T-cell (primary cell): Measurements from ENCODE around the gene PCBP3. TPM values are rescaled to one million over a fixed set of nuclear protein-coding genes. Genes with fewer than 3 reads are reported as not detected.

Experiments
- ATAC-seq, 4 experiments: fragments of 200-7000 bp in 3 of 4; fragments of 150-1000 bp in 1 of 4; cut with Tn5 transposase; replicated peaks in 1 of 4; 1 replicate in 3 of 4; 2 replicates in 1 of 4; pipeline ENCODE4 v1.10.0; 2021; ENCODE audit warnings: moderate library complexity in 3 of 4, mild to moderate bottlenecking in 2 of 4, moderate number of reproducible peaks in 1 of 4
- CTCF ChIA-PET, 2 donors: fragments of 300-600 bp; sonication (Branson Sonifier 250); formaldehyde crosslinking; loops; one replicate each; lab custom pipeline; 2022; ENCODE audit warnings: antibody characterized with exemption in 2 of 2; lab: Charles Lee
- POLR2A ChIA-PET, 2 donors: fragments of 300-600 bp; sonication (Branson Sonifier 250); formaldehyde crosslinking; loops; one replicate each; lab custom pipeline; 2022; ENCODE audit warnings: antibody characterized with exemption in 2 of 2; lab: Charles Lee
- DNase-seq, 35 experiments: peaks; one replicate each; pipeline versions ENCODE4 v3.0.0 to v3.0.0-alpha.2; 2013 to 2023
- H3K27ac ChIP-seq: one replicate; pipeline ENCODE4 v1.5.1; 2013; ENCODE audit warnings: low read length
- H3K27me3 ChIP-seq, 2 experiments: replicated peaks in 1 of 2; 1 replicate in 1 of 2; 2 replicates in 1 of 2; pipeline versions ENCODE4 v1.6.1 to v1.7.0; 2013; ENCODE audit warnings: low read length in 1 of 2, mixed read lengths in 1 of 2; ENCODE audit not compliant: control insufficient read depth in 2 of 2, insufficient read depth in 2 of 2; ENCODE audit errors: extremely low read depth in 1 of 2
- H3K36me3 ChIP-seq, 2 donors: 1 replicate in 1 of 2; 2 replicates in 1 of 2; pipeline versions ENCODE4 v1.6.1 to v1.7.0; 2013; ENCODE audit warnings: low read length in 1 of 2; ENCODE audit not compliant: control insufficient read depth in 2 of 2, insufficient read depth in 1 of 2; ENCODE audit errors: extremely low read depth in 1 of 2
- H3K4me1 ChIP-seq, 2 experiments: 1 replicate in 1 of 2; 2 replicates in 1 of 2; pipeline versions ENCODE4 v1.6.1 to v1.7.0; 2013; ENCODE audit warnings: low read length in 2 of 2, mixed read lengths in 1 of 2; ENCODE audit not compliant: insufficient read depth in 2 of 2, control insufficient read depth in 1 of 2; ENCODE audit errors: extremely low read depth in 1 of 2
- H3K4me3 ChIP-seq, 2 donors: 1 replicate in 1 of 2; 2 replicates in 1 of 2; pipeline versions ENCODE4 v1.5.1 to v1.7.0; 2013; ENCODE audit warnings: mild to moderate bottlenecking in 2 of 2, low read length in 1 of 2, moderate library complexity in 1 of 2; ENCODE audit not compliant: control insufficient read depth in 1 of 2; ENCODE audit errors: extremely low read depth in 1 of 2
- H3K9me3 ChIP-seq: 2 replicates; pipeline ENCODE4 v1.7.0; 2013
- H3K27ac Mint-ChIP-seq, 2 donors: one replicate each; pipeline ENCODE4 v1.8.0; 2020 to 2021; ENCODE audit warnings: mild to moderate bottlenecking in 2 of 2, mixed read lengths in 2 of 2
- H3K27me3 Mint-ChIP-seq, 2 donors: one replicate each; pipeline ENCODE4 v1.8.0; 2021 to 2022; ENCODE audit warnings: mixed read lengths in 2 of 2
- H3K36me3 Mint-ChIP-seq: one replicate; pipeline ENCODE4 v1.8.0; 2021; ENCODE audit warnings: mixed read lengths
- H3K4me1 Mint-ChIP-seq, 3 donors: one replicate each; pipeline ENCODE4 v1.8.0; 2020 to 2022; ENCODE audit warnings: mixed read lengths in 3 of 3, mild to moderate bottlenecking in 1 of 3
- H3K4me3 Mint-ChIP-seq, 3 donors: one replicate each; pipeline ENCODE4 v1.8.0; 2020 to 2022; ENCODE audit warnings: mild to moderate bottlenecking in 3 of 3, mixed read lengths in 3 of 3, moderate library complexity in 3 of 3
- H3K9me3 Mint-ChIP-seq, 3 donors: one replicate each; pipeline ENCODE4 v1.8.0; 2020 to 2022; ENCODE audit warnings: mixed read lengths in 3 of 3
- WGBS: methylation state at CpG from one replicate; pipeline ENCODE4 v1.1.5; 2013; ENCODE audit warnings: missing lambda C conversion rate; ENCODE audit not compliant: insufficient coverage; 5-methylcytosine and 5-hydroxymethylcytosine counted together
- total RNA-seq, 35 experiments: library from RNA in 6 of 35; stranded (reverse) in 6 of 35; fragments of 120-200 nt in 1 of 35; gene quantifications; one replicate each; pipeline versions ENCODE4 v1.2.1 to v1.2.4 and lab custom pipeline; 2013 to 2026

PCBP3 gene
- total RNA-seq, 5 donors from 2014 or later (not counting 1 experiment from before 2014, with no cell fraction given), result 1.5 to 4.2 (median 2.8) TPM

DNA sequence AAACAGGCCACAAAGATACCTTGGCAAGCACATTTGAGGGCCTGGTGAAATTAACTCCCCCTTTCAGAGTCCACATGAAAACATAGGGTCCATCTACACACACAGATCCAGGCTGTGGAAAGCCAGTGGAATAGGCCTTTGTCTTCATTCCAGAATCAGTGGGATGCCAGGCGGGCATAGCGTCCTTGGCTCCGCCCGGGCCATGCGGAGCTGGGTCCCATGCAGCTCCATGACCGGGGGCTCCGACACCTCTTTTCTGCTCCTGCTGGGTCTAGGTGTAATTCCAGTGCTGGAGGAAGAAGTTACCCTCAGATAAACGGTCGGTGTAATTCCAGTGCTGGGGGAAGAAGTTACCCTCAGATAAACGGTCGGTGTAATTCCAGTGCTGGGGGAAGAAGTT lies 274.5 kb downstream of the PCBP3 start:
- 100% methylated on average over 5 of the region's 11 CpGs for WGBS
- CTCF ChIA-PET, result no interaction called here
- Histone ChIP-seq H3K4me1 (peaks cover 0 to 23% of the 10 kb centered on the region in 2 experiments), H3K36me3 (no peaks in the 10 kb centered on the region), H3K27me3 (peaks cover 0 to 16% of the 10 kb centered on the region in 2 experiments), H3K4me3 (no peak overlapping the region), H3K27ac (no peak overlapping the region), H3K9me3 (no peaks in the 10 kb centered on the region)
- Mint-ChIP-seq H3K4me3 (no peak overlapping the region), H3K4me1 (peaks cover 23 to 37% (median 30%) of the 10 kb centered on the region in 3 donors), H3K36me3 (no peaks in the 10 kb centered on the region), H3K9me3 (no peaks in the 10 kb centered on the region), H3K27ac (no peak overlapping the region), H3K27me3 (no peaks in the 10 kb centered on the region)
- DNase-seq, result no peak
- POLR2A ChIA-PET, result no interaction called here
- ATAC-seq, result no peak

DNA sequence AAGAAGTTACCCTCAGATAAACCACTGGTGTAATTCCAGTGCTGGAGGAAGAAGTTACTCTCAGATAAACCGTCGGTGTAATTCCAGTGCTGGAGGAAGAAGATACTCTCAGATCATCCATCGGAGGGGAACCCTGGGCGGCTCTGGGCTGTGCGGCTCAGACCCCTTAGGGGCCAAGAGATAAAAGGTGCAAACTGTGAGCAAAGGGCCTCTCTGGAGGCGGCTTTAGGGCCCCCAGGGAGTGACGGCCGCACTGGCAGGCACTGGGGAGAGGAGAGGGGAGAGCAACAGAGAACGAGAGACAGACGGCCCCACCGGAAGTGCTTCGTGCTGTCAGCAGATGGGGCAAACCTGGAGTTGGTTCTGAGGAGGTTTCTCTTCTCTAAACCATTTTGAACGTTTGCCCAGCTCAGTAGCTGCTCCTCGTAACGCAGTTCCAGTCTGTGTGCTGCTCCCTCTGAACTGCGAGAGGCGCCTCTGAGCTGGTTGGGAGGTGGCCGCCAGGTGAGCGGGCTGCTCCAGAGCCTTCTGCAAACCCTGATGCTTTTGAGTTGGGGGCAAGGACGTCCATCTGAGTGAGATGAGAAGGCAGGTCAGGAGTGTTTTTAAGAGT lies 275.4 kb downstream of the PCBP3 start:
- peaks cover 23 to 42% (median 33%) of the 10 kb centered on the region in 3 donors for H3K4me1 Mint-ChIP-seq
- no peak for DNase-seq
- ATAC-seq, result no peak
- no peak overlapping the region for H3K4me3 Mint-ChIP-seq
- ChIA-PET POLR2A (no interaction called here), CTCF (no interaction called here)
- H3K36me3 Mint-ChIP-seq, result no peaks in the 10 kb centered on the region
- no peaks in the 10 kb centered on the region for H3K27me3 Mint-ChIP-seq
- Histone ChIP-seq H3K27me3 (peaks cover 0 to 16% of the 10 kb centered on the region in 2 experiments), H3K9me3 (no peaks in the 10 kb centered on the region), H3K36me3 (no peaks in the 10 kb centered on the region), H3K4me3 (no peak overlapping the region), H3K4me1 (peaks cover 0 to 27% of the 10 kb centered on the region in 2 experiments), H3K27ac (no peak overlapping the region)
- 93% methylated on average over 11 of the region's 20 CpGs for WGBS
- H3K27ac Mint-ChIP-seq, result no peak overlapping the region
- no peaks in the 10 kb centered on the region for H3K9me3 Mint-ChIP-seq

DNA sequence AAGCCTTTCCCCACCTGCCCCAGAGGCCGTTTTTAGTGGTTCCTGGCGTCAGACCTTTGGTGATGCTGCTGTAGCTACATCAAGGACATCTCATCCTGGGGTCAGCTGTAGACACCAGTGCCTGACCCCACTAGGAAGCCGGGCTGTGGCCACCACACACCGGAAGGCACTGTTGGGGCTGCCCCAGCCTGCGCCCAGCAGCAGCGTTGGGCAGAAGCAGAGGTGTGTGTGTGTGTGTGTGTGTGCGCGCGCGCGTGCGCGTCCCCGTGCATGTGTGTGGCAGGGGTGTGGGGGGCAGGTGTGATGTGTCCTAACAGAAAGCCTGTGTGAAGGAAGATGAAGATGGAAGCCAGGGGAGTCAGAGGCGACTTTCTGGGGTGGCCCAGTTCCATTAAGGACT lies 276.1 kb downstream of the PCBP3 start:
- ATAC-seq, result no peak
- Histone ChIP-seq H3K9me3 (no peaks in the 10 kb centered on the region), H3K4me1 (peaks cover 0 to 27% of the 10 kb centered on the region in 2 experiments), H3K4me3 (no peak overlapping the region), H3K27me3 (peaks cover 0 to 16% of the 10 kb centered on the region in 2 experiments), H3K36me3 (no peaks in the 10 kb centered on the region), H3K27ac (no peak overlapping the region)
- no peak for DNase-seq
- peaks cover 23 to 41% (median 33%) of the 10 kb centered on the region in 3 donors for H3K4me1 Mint-ChIP-seq
- H3K27ac Mint-ChIP-seq, result no peak overlapping the region
- H3K4me3 Mint-ChIP-seq, result no peak overlapping the region
- 90% methylated on average over 15 of the region's 15 CpGs for WGBS
- no peaks in the 10 kb centered on the region for H3K9me3 Mint-ChIP-seq
- POLR2A ChIA-PET, result no interaction called here
- no peaks in the 10 kb centered on the region for H3K36me3 Mint-ChIP-seq
- CTCF ChIA-PET, result no interaction called here
- H3K27me3 Mint-ChIP-seq, result no peaks in the 10 kb centered on the region

DNA sequence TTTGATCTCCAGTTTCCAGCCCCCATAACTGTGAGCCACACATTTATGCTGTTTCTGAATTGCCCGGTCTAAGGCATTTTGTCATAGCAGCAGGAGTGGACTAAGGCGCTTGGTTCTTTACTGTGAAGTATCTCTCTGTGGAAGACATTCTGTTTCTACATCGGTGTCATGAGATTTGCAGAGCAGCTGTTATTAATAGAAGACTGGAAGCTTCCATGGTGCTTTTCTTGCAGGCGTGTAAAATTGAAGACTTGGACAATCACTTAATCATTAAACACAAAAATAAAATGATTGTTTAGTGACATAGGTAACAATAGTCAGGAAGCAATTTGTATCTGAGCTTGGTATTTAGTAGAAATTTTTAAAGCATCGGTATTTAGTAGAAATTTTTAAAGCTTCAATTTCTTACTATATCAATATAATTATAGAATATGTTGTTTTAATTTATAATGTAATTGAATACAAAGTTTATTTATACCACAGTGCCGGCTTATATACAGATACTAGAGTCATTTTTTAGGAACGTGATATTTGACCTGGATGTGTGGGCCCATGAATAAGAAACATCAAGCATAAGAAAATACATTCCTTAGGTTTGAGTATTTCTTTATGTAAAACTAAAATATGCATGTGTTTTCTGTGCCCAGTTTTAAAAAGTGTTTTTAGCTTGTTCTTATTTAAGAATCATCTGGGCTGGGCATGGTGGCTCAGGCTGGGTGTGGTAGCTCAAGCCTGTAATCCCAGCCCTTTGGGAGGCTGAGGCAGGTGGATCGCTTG lies 277.5 kb downstream of the PCBP3 start:
- no peak overlapping the region for H3K27ac ChIP-seq
- Mint-ChIP-seq H3K27ac (no peak overlapping the region), H3K4me3 (no peak overlapping the region), H3K36me3 (no peaks in the 10 kb centered on the region), H3K4me1 (peaks cover 11 to 28% (median 23%) of the 10 kb centered on the region in 3 donors), H3K9me3 (no peaks in the 10 kb centered on the region), H3K27me3 (no peaks in the 10 kb centered on the region)
- POLR2A ChIA-PET, result no interaction called here
- H3K27me3 ChIP-seq, result peaks cover 0 to 16% of the 10 kb centered on the region in 2 experiments
- peaks cover 0 to 20% of the 10 kb centered on the region in 2 experiments for H3K4me1 ChIP-seq
- 100% methylated on average over 3 of the region's 8 CpGs for WGBS
- H3K36me3 ChIP-seq, result no peaks in the 10 kb centered on the region
- H3K9me3 ChIP-seq, result no peaks in the 10 kb centered on the region
- CTCF ChIA-PET, result interaction anchor here (0.6 kb wide), 2 partner anchors 10 to 88 kb away, joined by 3 read pairs; no protein-coding TSS in a partner anchor
- H3K4me3 ChIP-seq, result no peak overlapping the region
- ATAC-seq (no peak), DNase-seq (no peak)

DNA sequence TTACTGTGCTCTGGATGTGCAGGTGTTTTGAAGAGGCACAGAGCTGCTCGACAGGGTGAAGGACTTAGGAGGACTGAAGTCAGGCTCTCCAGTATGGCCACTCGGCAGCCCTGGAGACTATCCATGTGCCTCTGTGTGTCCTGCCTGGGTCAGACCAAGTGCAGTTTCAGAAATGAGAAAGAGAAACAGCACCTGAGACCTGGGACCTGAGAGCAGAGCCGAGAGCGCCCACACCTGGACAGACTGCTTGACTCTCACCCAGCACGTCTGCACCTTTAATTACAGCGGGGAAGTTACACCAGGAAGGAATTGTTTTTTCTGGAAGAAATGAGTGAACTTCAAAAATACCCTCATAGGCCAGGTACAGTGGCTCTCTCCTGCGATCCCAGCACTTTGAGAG lies 278.4 kb downstream of the PCBP3 start:
- H3K36me3 Mint-ChIP-seq, result no peaks in the 10 kb centered on the region
- H3K4me1 ChIP-seq, result peaks cover 0 to 14% of the 10 kb centered on the region in 2 experiments
- H3K9me3 ChIP-seq, result no peaks in the 10 kb centered on the region
- ChIA-PET CTCF (interaction anchor here in 1 of 2 donors (0.6 kb wide), 1 partner anchor 769 kb away, joined by 3 read pairs; no protein-coding TSS in a partner anchor), POLR2A (no interaction called here)
- H3K36me3 ChIP-seq, result no peaks in the 10 kb centered on the region
- no peak overlapping the region for H3K4me3 ChIP-seq
- no peak overlapping the region for H3K4me3 Mint-ChIP-seq
- no peaks in the 10 kb centered on the region for H3K27me3 Mint-ChIP-seq
- no peak for ATAC-seq
- no peaks in the 10 kb centered on the region for H3K9me3 Mint-ChIP-seq
- peaks cover 14 to 27% (median 21%) of the 10 kb centered on the region in 3 donors for H3K4me1 Mint-ChIP-seq
- H3K27ac ChIP-seq, result no peak overlapping the region
- no peak for DNase-seq
- no peak overlapping the region for H3K27ac Mint-ChIP-seq
- peaks cover 0 to 16% of the 10 kb centered on the region in 2 experiments for H3K27me3 ChIP-seq
- 89% methylated on average over 2 of the region's 7 CpGs for WGBS

DNA sequence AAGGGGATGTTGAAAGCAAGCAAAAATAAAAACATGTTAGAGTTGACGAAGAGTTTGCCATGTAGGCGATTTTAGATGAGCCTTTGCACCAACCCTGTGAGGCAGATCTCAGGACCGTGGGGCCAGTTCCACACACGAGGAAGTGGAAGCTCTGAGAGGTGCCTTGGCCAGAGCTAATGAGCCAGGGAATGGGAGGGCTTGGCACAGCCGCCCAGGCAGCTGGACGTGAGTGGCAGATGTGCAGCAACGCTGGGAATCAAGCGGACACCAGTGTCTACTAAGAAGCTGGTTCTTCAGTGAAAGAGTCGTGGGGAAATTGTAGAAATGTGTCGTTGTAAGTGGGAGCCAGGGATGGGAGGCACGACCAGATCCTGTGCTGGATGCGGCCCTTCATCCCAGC lies 279.1 kb downstream of the PCBP3 start:
- Mint-ChIP-seq H3K27me3 (no peaks in the 10 kb centered on the region), H3K36me3 (no peaks in the 10 kb centered on the region), H3K27ac (no peak overlapping the region), H3K9me3 (no peaks in the 10 kb centered on the region), H3K4me1 (peaks cover 9 to 25% (median 20%) of the 10 kb centered on the region in 3 donors), H3K4me3 (no peak overlapping the region)
- peaks cover 0 to 18% of the 10 kb centered on the region in 2 experiments for H3K4me1 ChIP-seq
- no peak overlapping the region for H3K4me3 ChIP-seq
- H3K27me3 ChIP-seq, result peaks cover 0 to 16% of the 10 kb centered on the region in 2 experiments
- ChIA-PET CTCF (interaction anchor here in 1 of 2 donors (0.6 kb wide), 1 partner anchor 770 kb away, joined by 3 read pairs; no protein-coding TSS in a partner anchor), POLR2A (no interaction called here)
- no peaks in the 10 kb centered on the region for H3K9me3 ChIP-seq
- no peak for ATAC-seq
- no peaks in the 10 kb centered on the region for H3K36me3 ChIP-seq
- whole genome bisulfite sequencing, result 82% methylated on average over 12 of the region's 12 CpGs
- DNase-seq, result no peak
- H3K27ac ChIP-seq, result no peak overlapping the region
